ENCODE measurements around the gene RHO.

The RHO gene

DNA sequence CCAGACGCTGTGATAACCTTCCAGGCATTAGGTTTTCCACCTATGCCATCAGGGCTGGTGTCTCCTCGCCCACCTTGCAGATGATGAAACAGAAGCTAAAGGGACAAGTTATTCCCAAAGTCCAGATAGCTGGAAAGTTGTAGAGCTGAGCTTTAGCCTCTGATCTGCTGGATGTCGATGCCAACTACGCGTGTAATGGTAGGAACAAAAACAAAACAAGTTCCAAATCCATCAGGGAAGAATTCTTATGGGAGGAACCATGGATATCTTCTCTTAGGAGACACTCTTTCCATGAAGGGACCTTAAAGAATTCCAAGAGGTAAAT is 28.1 kb upstream of the RHO start:
- TF ChIP-seq CTCF (conservative IDR thresholded peaks at IDR 0.05; ENCODE audit: low read length) (no peak), EZH2phosphoT487 (IDR thresholded peaks at IDR 0.05; ENCODE audit: borderline replicate concordance) (no peak)
- no peaks in the 10 kb centered on the region for H3K9me3 ChIP-seq (ENCODE audit: insufficient read depth, low read depth, low read length)

GRCh38 chr3:129501630-129502029 is 26.8 kb upstream of the RHO start:
- Histone ChIP-seq H3K9me3 (ENCODE audit: insufficient read depth, low read depth, low read length) (no peaks in the 10 kb centered on the region), H2AFZ (ENCODE audit: low read length) (no peak overlapping the region), H3K79me2 (ENCODE audit: insufficient read depth, low read length) (no peaks in the 10 kb centered on the region), H4K20me1 (ENCODE audit: insufficient read depth, low read length, poor library complexity, severe bottlenecking) (no peaks in the 10 kb centered on the region), H3K9me2 (replicated peaks; ENCODE audit: low read depth, low read length) (no peaks in the 10 kb centered on the region), H3K27me3 (ENCODE audit: insufficient read depth, low read length, poor library complexity, severe bottlenecking) (no peaks in the 10 kb centered on the region), H3K4me2 (ENCODE audit: low read depth, low read length, poor library complexity, severe bottlenecking) (no peak overlapping the region), H3F3A (ENCODE audit: low read depth) (no peaks in the 10 kb centered on the region), H3K9ac (ENCODE audit: low read depth, low read length, poor library complexity, severe bottlenecking) (no peak overlapping the region), H3K4me3 (ENCODE audit: low read length, poor library complexity, severe bottlenecking) (no peak overlapping the region), H3K4me1 (ENCODE audit: insufficient read depth, low read length, poor library complexity, severe bottlenecking) (no peaks in the 10 kb centered on the region), H3K36me3 (ENCODE audit: insufficient read depth, low read length) (no peaks in the 10 kb centered on the region; the same call in 1 of the 2 replicates)
- TF ChIP-seq EZH2phosphoT487 (IDR thresholded peaks at IDR 0.05; ENCODE audit: borderline replicate concordance) (no peak), CTCF (conservative IDR thresholded peaks at IDR 0.05; ENCODE audit: low read length) (no peak)

More for the DNA sequence above, 28.1 kb upstream of the RHO start:
- no peak overlapping the region for H3K4me2 ChIP-seq (ENCODE audit: low read depth, low read length, poor library complexity, severe bottlenecking)
- H3K9ac ChIP-seq (ENCODE audit: low read depth, low read length, poor library complexity, severe bottlenecking): no peak overlapping the region
- no peak overlapping the region for H2AFZ ChIP-seq (ENCODE audit: low read length)
- no peak overlapping the region for H3K4me3 ChIP-seq (ENCODE audit: low read length, poor library complexity, severe bottlenecking)
- H3F3A ChIP-seq (ENCODE audit: low read depth): no peaks in the 10 kb centered on the region
- H4K20me1 ChIP-seq (ENCODE audit: insufficient read depth, low read length, poor library complexity, severe bottlenecking): no peaks in the 10 kb centered on the region
- H3K79me2 ChIP-seq (ENCODE audit: insufficient read depth, low read length): no peaks in the 10 kb centered on the region
- no peaks in the 10 kb centered on the region for H3K9me2 ChIP-seq (replicated peaks; ENCODE audit: low read depth, low read length)
- no peaks in the 10 kb centered on the region; the same call in 1 of the 2 replicates for H3K36me3 ChIP-seq (ENCODE audit: insufficient read depth, low read length)
- H3K4me1 ChIP-seq (ENCODE audit: insufficient read depth, low read length, poor library complexity, severe bottlenecking): no peaks in the 10 kb centered on the region
- H3K27me3 ChIP-seq (ENCODE audit: insufficient read depth, low read length, poor library complexity, severe bottlenecking): no peaks in the 10 kb centered on the region

DNA sequence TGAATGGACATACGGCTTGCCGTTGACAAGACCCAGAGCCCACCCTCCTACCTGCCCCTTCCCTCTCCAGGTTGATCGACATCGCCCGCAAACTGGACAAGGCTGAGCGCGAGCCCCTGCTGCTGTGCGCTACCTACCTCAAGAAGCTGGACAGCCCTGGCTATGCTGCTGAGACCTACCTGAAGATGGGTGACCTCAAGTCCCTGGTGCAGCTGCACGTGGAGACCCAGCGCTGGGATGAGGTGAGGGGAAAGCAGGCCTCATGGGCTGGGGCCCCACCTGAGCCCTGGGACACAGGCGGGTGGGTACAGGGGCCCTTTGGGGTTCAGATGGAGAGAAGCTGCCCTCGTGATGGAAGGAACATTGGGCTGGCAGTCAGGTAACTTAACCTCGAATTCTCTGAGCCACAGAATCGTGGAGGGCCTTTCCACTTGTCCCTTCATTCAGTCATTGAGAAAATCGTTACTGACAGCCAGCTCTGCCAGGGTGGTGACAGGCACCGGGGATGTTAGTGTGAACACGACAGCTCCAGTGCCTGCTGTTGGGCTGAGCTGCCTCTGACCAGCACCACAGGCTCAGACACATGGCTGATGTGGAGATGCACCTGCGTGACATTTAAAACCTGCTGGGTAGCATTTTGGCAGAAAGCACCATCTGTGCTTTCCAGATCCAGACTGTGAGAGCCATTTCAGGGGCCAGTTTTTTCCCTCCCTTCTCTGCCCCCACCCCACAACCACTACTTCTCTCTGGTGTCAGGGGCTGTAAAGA is 25.6 kb upstream of the RHO start:
- Histone ChIP-seq H3K9ac (ENCODE audit: low read depth, low read length, poor library complexity, severe bottlenecking) (no peak overlapping the region), H3K36me3 (ENCODE audit: insufficient read depth, low read length) (no peaks in the 10 kb centered on the region; the same call in 1 of the 2 replicates), H3K4me1 (ENCODE audit: insufficient read depth, low read length, poor library complexity, severe bottlenecking) (peaks cover 3% of the 10 kb centered on the region), H3K4me3 (ENCODE audit: low read length, poor library complexity, severe bottlenecking) (no peak overlapping the region), H2AFZ (ENCODE audit: low read length) (no peak overlapping the region), H3K9me2 (replicated peaks; ENCODE audit: low read depth, low read length) (no peaks in the 10 kb centered on the region), H3K79me2 (ENCODE audit: insufficient read depth, low read length) (no peaks in the 10 kb centered on the region), H3K9me3 (ENCODE audit: insufficient read depth, low read depth, low read length) (no peaks in the 10 kb centered on the region), H3F3A (ENCODE audit: low read depth) (no peaks in the 10 kb centered on the region), H4K20me1 (ENCODE audit: insufficient read depth, low read length, poor library complexity, severe bottlenecking) (no peaks in the 10 kb centered on the region), H3K4me2 (ENCODE audit: low read depth, low read length, poor library complexity, severe bottlenecking) (no peak overlapping the region), H3K27me3 (ENCODE audit: insufficient read depth, low read length, poor library complexity, severe bottlenecking) (no peaks in the 10 kb centered on the region)
- TF ChIP-seq EZH2phosphoT487 (IDR thresholded peaks at IDR 0.05; ENCODE audit: borderline replicate concordance) (no peak), CTCF (conservative IDR thresholded peaks at IDR 0.05; ENCODE audit: low read length) (no peak)
